GM18511 (cell line): Measurements from ENCODE around the gene PPP2R3C.
"Not testable (repeated sequence)": the region's sequence is repeated elsewhere in the genome, so short reads cannot be mapped to it uniquely, and the experiment has no call there.

ENCODE experiments used
- ATAC-seq: cut with Tn5 transposase; IDR thresholded peaks from one replicate; pipeline ENCODE4 v1.9.1; 2021; ENCODE audit warnings: mild to moderate bottlenecking, moderate library complexity; ENCODE audit not compliant: unreplicated experiment

The PPP2R3C gene

DNA sequence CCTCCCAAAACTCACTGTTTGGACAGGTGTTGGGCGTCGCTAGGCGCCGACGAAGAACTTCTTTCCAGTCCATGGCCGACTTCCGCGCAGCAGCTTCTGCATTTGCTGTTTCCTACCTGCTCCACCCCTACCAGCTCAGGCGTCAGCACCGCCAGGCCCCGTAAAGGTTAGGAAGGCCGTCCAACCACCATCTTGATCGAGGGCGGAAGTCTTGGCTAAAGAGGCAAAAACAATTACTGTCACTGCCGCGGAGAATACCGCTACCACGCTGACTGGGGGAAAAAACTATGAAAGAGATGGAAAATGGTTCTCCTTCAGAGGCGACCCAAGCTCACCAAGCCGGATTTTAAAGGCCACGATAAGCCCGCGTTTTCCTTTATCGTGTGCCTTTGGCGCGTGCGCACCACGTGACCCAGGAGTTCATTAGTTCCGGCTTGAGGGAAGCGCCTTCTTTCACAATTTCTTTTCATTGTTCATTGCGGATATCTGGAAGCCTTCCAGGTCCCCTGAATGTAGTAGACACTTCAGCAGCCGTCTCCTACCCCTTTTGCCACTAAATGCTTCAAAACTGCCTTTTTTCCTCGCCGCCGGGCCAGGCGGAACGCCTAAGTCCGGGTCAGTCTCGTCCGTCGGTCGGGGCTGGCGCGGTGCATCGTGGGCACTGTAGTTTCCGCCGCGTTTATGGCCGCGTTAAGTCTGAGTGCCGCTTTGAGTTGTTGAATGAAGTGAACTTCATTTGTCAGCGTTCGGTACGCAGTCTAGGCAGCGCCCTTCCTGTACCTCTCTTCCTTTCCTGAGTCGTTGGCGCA, at the start of gene PPP2R3C, which contains the start of gene PRORP:
Gene PPP2R3C, minus strand, starts transcription at position 104 of the 809 bp plus-strand sequence. Its CDS starts 31 bp downstream, at position 73.
Gene PRORP, plus strand, starts transcription at position 666 of the 809 bp plus-strand sequence. CDS start 694 bp downstream, outside the sequence.
- ATAC-seq, result peak; percentile 88

DNA sequence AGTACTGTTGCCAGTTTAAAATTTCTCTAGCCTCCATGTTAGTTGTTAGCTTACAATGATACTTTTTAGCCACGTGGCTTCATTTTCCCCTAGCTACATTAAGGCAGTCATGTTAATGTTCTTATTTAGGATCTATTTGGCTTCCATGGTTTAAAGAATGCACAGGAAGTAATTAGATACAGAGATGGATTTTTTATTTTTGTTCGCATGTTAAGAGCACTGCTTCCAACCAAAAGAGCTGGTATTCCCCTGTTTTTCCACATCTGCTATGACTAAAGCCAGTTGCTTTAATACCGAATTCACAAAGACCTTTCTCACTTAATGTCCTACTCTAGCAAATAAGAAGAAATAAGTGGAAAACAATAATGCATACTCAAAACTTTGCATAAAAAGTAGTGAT, 45.7 kb upstream of the PPP2R3C start:
- ATAC-seq, result no peak

DNA sequence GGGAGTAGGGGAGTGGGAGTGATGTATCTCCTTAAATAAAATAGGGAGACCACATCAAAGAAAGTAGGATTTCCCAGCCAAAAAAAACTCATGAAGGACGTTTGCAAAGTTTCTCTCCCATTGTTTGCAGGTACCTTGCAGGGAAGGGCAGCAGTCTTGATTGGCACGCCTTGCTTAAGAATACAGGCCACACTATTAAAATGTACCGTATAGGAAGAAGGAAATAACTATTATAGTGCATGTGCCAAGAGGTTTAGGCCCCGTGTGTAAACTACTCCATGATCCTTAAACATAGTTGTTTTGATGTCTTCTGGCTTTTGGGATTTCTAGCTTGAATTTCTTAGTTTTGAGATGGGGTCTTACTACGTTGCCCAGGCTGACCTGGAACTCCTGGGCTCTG, 43.1 kb upstream of the PPP2R3C start:
- no peak for ATAC-seq

DNA sequence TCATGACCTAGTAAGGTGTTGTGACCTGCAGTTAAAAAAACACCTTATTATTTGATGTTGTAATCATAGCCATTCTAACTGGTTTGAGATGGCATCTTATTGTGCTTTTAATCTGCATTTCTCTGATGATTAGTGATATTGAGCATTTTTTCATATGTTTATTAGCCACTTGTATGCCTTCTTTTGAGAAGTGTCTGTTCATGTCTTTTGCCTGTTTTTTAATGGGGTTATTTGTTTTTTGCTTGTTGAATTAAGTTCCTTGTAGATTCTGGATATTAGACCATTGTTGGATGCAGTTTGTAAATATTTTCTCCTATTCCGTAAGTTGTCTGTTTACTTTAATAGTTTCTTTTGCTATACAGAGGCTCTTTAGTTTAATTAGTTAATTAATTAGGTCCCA, 41.6 kb upstream of the PPP2R3C start:
- no peak for ATAC-seq

DNA sequence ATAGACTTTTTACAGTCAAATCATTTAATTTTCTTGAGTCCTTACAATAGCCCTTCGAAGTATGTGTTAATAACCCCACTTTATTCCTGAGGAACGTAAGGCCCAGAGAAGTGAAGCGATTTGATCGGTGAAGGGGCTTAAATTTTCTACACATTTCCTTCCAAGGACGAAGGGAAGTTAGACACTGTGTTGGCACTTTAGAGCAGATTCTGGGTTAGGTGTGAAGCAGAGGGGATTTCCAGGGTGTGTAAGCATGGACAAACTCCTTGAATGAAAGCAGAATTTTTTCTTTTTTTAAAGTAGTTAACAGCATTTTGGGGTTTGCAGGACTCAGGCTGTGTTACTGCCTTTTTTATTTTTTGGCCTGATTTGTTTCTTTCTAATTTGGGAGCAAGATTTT, 39.4 kb upstream of the PPP2R3C start:
- no peak for ATAC-seq

DNA sequence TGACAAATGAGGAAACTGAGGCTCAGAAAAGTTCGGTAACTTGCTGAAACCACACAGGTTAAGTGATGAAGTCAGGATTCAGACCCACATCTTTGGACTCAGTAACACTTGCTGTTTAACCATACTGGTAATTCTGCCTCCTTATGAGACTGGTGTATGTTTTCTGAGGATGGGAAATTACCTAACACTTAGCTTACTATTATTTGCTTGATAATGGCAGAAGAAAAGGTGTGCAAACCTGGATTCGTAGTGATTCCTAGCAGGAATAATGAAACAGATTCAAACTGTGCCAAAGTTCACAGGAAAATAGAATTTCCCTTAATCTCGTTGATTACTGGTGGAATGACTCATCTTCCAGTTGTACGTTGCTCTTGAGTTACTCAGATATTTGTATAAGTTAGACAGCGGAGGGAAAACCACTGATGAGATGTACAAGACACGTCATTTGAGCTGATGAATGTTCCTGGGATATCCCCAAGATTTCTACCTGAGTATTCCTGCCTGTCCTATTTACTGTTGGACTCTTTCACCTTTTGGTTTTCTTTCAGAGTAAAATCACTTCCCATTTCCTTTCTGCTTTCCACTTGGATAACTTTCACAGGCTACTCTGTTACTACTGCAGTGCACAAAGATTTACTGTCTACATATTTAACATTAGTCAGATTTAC, 38.1 kb upstream of the PPP2R3C start:
- ATAC-seq, result no peak

DNA sequence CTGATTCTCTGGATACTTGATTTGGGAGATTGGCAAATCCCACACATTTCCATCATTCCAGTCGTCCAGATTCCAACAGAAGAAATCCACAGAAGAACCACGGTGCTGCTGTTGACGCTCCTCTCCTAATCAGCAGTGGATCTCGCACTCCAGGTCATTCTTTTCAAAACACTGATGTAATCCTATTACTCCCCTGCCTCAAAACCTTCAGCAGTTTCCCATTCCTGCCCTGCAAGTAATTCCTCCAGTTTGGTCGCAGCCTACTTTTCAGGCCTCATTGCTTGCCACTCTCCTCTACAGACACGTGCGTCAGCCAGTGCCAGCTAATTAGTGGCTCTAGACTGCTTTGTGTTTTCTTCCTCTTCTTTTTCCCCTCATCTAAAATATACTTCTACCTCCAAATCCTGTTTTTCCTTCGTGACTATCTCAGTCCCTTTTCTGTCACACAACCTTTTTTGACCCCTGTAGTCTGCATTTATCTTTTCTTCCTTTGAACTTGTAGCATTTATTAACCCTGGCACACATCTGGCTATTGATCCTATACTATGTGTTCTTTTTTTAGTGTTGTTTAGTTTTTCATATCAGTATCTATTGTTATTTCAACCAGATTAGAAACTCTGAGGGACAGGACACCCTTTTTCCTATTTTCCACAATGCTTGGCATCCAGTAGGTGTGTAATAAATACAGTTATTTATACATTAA, 37.3 kb upstream of the PPP2R3C start:
- ATAC-seq, result no peak

DNA sequence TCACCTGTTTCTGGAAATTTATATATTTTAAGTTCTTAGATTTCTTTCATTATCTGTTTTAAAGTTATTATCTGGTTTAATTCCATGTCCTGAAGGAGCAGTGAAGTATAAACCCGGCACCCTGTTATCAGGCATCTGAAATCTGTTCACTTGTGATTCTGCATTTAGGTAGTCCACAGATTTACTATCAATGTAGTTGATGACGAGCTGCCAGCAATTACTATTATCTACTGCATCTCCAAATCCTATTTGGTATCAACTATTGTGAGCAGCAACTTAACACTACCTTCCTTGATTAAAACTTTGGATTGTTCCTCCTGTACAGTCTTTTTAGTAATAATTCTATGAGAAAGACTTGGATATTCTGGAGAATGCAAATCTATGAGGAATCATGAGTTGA, 36.7 kb upstream of the PPP2R3C start:
- no peak for ATAC-seq

DNA sequence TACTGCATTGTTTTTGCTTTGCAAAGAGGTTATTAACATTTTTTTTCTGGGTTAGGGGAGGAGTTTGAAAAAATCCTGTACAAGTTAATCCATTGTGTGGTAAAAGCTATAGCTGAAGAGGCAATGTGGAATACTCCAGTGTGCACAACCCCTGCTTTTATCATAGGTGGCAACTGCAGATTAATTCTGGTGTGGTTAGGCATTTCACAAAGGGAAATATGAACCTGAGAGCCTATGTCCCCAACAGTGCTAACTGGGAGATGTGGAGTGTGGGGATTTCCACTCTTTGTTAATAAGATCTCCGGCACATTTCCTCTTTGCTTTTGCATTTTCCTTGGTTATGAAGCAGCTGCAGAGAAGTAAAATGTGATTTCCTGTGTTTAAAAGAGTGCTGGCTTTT, 34.2 kb upstream of the PPP2R3C start:
- ATAC-seq, result peak; percentile 50

DNA sequence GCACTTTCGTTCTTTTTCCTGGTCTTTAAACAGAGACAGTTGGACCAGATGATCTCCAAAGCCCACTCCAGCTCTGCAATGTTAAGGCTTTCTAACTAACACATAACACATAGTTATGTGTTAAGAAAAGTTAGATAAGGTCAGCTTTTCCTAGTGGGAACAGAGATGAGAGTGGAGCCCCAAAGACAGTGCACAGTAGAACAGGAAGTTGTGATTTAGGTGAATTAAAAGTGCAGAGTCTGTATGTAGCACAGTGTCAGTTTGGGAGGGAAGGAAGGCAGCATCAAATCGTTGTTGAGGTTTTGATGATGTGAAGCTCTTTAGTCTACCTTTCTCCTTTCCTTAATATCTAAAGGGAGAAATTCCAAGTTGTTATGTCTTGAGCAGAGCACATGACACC, 32.2 kb upstream of the PPP2R3C start:
- no peak for ATAC-seq

DNA sequence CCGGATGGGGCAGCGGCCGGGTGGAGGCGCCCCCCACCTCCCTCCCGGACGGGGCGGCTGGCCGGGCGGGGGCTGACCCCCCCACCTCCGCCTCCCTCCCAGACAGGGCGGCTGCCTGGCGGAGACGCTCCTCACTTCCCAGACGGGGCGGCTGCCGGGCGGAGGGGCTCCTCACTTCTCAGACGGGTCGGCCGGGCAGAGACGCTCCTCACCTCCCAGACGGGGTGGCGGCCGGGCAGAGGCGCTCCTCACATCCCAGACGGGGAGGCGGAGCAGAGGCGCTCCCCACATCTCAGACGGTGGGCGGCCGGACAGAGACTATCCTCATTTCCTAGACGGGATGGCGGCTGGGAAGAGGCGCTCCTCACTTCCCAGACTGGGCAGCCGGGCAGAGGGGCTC, 30.7 kb upstream of the PPP2R3C start:
- ATAC-seq, result not testable (repeated sequence)

DNA sequence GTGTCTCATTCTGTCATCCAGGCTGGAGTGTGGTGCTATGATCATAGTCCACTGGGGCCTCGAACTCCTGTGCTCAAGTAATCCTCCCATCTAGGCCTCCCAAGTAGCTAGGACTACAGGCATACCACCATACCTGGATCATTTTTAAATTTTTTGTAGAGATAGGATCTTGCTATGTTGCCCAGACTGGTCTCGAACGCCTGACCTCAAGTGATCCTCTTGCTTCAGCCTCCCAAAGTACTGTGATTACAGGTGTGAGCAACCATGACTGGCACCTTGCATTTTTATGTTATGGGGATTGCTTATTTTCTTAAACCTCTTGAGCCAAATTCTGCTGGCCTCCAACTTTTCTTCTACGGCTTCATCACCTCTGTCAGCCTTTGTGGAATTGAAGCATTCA, 27.4 kb upstream of the PPP2R3C start:
- no peak for ATAC-seq

DNA sequence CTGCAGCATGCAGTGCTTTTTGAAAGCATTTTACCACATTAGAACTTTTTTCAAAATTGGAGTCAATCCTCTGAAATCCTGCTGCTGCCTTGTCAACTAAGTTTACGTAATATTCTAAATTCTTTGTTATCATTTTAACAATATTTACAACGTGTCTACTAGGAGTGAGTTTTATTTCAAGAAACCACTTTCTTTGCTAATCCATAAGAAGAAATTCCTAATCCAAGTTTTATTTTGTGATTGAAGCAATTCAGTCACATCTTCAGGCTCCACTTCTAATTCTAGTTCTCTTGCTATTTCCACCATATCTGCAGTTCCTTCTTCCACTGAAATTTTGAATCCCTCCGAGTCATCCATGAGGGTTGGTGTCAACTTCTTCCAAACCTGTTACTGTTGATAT, 25.9 kb upstream of the PPP2R3C start:
- no peak for ATAC-seq

DNA sequence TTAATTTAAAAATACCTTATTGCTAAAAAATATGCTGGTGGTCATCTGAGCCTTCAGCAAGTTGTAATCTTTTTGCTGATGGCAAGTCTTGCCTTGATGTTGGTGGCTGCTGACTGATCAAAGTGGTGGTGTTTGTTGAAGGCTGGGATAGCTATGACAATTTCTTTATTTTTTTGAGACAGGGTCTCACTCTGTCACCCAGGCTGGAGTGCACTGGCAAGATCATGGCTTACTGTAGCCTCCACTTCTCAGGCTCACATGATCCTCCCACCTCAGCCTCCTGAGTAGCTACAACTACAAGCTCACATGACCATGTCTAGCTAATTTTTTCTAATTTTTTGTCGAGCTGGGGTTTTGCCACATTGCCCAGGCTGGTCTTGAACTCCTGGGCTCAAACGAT, 25.4 kb upstream of the PPP2R3C start:
- no peak for ATAC-seq

DNA sequence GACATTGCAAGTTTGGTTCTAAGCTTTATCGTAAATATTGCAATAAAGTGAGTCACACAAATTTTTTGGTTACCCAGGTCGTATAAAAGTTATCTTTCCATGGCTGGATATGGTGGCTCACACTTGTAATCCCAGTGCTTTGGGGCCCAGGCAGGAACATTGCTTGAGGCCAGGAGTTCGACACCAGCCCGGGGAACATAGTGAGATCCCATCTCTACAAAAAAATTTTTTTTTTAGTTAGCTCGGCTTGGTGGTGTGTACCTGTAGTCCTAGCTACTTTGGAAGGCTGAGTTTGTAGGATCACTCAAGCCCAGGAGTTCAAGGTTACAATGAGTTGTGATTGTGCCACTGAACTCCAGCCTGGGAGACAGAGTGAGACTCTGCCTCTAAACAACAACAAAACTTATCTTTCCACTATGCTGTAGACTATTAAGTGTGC, 24.9 kb upstream of the PPP2R3C start:
- ATAC-seq, result no peak

DNA sequence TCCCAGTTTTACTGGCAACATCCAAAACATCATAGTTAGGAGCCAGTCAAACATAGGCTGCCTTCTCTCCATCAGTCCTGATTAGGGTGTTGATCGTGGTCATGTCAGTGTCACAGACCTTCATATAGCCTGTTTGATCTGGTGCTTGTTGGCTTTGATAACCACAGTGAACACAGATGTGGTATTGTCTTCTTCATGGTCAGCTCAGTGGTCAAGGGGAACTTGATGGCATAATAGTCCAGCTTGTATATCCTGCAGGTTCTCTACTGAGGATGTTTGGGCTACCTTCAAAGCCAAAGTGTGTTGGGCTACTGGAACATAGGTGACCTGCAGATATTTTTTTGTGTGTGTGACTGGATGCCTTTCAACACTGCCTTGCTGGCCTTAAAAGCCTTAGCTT, 22.2 kb upstream of the PPP2R3C start:
- no peak for ATAC-seq

DNA sequence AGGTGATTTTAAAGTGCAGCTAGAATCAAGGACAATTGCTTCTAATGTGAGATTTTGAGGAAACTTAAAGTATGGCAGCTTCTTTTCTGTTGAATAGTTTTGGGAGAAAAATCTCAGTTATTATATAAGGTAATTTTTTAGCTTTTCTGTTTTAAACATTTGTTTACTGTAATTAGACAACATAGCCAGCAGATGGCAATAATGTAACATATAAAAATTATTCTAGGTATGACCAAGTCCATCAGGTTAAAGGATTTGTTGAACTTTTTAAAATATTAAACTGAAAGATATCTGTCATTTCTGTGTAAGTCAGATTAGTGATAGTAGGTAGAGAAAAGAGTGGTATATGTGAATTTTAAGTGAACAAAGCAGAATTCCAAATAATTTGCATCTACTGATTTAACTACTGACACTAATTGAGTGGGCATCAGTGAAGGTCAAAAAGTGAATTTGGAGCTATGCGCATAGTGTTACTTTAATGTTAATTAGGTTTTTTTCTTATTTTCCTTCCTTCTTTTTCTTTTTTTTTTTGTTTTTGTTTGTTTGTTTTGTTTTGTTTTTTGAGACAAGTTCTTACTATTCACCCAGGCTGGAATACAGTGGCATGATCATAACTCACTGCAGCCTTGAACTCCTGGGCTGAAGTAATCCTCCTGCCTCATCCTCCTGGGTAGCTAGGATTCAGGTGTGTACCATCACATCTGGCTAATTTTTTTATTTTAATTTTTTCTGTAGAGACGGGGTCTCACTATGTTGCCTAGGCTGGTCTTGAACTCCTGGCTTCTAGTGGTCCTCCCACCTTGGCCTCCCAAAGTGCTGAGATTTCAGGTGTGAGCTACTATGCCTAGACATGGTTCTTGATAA, 19.2 kb upstream of the PPP2R3C start:
- no peak for ATAC-seq

DNA sequence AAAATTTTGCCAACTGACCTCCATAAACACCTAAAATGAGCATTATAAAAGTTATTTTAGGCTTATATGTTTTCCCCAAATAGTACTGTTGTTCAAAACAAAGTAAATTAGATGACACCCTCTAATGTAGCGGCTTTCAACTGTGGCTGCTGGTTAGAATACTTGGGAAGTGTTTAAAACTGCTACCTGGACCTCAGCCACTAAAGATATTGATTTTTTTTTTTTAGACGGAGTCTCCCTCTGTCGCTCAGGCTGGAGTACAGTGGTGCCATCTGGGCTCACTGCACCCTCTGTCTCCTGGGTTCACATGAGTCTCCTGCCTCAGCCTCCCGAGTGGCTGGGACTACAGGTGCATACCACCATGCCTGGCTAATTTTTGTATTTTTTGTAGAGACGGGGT, 16.8 kb upstream of the PPP2R3C start:
- no peak for ATAC-seq

DNA sequence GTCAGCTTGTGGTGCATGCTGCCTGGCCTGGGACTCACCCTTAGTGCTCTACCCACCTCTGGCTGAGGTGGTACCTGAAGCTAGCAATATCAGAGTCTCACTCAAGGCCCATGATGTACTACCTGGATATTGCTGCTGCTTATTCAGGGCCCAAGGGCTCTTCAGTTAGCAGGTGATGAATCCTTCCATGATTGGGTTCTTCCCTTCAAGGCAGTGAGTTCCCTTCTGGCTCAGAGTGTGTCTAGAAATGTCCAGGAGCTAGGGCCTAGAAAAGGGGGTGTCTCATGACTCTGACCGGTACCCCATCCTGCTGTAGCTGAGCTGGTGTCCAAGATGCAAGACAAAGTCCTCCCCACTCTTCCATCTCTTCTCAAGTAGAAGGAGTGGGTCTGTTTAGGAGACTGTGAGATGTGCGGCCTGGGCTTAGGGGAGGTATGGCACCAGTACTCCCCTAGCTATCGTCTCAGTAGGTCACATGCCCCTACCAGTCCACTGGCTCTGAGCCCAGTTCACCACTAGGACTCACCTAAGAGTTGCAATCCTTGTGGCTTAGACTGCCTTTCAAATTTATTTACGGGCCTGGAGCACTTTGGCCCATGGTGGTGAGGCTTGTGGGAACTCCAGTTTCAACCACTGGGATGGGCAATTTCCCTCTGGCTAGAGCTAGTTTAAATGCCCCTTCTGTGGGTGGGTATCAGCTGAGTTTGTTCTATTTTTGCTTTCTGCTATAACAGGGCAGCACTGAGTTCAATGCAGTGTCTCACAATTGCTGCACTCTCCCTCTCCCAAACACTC, 12.7 kb upstream of the PPP2R3C start:
- no peak for ATAC-seq
